GM19238 (cell line): ENCODE results near the gene B2M.
"Not testable (repeated sequence)": the region's sequence is repeated elsewhere in the genome, so short reads cannot be mapped to it uniquely, and the experiment has no call there.

Experiments
- DNase-seq: peaks from one replicate; pipeline ENCODE4 v3.0.0; 2011; ENCODE audit warnings: low spot score; ENCODE audit not compliant: insufficient read length

Gene B2M

DNA sequence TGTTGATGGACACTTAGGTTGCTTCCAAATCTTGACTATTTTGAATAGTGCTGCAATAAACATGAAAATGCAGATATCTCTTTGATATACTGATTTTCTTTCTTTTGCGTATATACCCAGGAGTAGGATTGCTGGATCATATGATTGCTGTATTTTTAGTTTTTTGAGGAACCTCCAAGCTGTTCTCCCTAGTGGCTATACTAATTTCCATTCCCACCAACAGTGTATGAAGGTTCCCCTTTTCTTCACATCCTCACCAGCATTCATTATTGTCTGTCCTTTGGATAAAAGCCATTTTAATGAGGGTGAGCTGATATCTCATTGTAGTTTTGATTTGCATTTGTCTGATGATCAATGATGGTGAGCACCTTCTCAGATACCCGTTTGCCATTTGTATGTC lies 12.7 kb upstream of the B2M start:
- DNase-seq, result no peak

DNA sequence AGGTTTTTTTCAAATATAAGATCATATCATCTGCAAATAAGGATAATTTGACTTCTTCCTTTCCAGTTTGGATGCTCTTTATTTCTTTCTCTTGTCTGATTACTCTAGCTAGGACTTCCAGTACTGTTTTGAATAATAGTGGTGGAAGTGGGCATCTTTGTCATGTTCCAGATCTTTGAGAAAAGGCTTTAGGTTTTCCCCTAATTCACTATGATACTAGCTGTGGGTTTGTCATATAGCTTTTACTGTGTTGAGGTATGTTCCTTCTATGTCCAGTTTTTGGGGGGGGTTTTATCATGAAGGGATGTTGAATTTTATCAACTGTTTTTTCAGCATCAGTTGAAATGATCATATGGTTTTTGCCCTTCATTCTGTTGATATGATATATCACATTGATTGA lies 10.6 kb upstream of the B2M start:
- DNase-seq, result not testable (repeated sequence)

DNA sequence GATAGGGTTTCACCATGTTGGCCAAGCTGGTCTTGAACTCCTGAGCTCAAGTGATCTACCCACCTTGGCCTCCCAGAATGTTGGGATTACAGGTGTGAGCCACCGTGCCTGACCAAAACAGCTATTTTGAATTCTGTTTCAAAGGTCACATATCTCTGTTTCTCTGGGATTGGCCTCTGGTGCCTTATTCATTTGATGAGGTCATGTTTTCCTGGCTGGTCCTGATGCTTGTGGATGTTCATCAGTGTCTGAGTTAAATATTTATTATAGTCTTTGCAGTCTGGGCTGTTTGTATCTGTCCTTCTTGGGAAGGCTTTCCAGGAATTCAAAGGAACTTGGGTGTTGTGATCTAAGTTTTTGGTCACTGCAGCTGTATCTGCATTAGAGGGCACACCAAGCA lies 5.3 kb upstream of the B2M start:
- no peak for DNase-seq

GRCh38 chr15:44706401-44706800 lies 4.9 kb upstream of the B2M start:
- DNase-seq, result no peak

DNA sequence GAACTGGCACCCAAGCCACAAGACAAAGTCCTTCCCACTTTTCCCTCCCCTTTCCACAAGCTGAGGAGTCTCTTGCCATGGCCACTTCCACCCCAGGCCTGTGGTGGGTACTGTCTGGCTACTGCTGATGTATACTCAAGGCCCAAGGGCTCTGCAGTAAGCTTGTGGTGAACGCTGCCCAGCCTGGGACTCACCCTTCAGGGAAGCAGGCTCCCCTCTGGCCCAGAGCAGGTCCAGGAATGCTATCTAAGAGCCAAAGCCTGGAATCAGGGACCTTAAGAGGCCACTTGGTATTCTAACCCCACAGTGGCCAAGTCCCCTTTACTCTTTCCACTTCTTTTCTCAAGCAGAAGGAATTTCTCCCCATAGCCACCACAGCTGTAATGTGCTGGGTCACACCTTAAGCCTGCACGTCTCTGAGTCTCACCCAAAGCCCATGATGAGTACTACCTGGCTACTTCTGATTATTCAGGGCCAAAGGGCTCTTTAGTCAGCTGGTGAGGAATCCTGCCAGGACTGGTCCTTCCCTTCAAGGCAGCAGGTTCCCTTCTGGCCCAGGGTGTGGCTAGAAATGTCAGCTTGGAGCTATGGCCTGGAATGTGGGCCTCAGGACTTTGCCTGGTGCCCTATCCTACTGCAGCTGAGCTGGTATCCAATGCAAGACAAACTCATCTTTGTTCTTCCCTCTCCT lies 4.2 kb upstream of the B2M start:
- no peak for DNase-seq

- no peak for DNase-seq
Measured at GRCh38 chr15:44710236-44711095, 851 bp upstream of the B2M start.

DNA sequence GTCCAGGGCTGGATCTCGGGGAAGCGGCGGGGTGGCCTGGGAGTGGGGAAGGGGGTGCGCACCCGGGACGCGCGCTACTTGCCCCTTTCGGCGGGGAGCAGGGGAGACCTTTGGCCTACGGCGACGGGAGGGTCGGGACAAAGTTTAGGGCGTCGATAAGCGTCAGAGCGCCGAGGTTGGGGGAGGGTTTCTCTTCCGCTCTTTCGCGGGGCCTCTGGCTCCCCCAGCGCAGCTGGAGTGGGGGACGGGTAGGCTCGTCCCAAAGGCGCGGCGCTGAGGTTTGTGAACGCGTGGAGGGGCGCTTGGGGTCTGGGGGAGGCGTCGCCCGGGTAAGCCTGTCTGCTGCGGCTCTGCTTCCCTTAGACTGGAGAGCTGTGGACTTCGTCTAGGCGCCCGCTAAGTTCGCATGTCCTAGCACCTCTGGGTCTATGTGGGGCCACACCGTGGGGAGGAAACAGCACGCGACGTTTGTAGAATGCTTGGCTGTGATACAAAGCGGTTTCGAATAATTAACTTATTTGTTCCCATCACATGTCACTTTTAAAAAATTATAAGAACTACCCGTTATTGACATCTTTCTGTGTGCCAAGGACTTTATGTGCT lies 527 bp downstream of the B2M start:
- DNase-seq, result no peak

DNA sequence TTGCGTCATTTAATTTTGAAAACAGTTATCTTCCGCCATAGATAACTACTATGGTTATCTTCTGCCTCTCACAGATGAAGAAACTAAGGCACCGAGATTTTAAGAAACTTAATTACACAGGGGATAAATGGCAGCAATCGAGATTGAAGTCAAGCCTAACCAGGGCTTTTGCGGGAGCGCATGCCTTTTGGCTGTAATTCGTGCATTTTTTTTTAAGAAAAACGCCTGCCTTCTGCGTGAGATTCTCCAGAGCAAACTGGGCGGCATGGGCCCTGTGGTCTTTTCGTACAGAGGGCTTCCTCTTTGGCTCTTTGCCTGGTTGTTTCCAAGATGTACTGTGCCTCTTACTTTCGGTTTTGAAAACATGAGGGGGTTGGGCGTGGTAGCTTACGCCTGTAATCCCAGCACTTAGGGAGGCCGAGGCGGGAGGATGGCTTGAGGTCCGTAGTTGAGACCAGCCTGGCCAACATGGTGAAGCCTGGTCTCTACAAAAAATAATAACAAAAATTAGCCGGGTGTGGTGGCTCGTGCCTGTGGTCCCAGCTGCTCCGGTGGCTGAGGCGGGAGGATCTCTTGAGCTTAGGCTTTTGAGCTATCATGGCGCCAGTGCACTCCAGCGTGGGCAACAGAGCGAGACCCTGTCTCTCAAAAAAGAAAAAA lies 1.2 kb downstream of the B2M start:
- no peak for DNase-seq

GRCh38 chr15:44713006-44713966 lies 2.0 kb downstream of the B2M start:
- DNase-seq, result no peak

DNA sequence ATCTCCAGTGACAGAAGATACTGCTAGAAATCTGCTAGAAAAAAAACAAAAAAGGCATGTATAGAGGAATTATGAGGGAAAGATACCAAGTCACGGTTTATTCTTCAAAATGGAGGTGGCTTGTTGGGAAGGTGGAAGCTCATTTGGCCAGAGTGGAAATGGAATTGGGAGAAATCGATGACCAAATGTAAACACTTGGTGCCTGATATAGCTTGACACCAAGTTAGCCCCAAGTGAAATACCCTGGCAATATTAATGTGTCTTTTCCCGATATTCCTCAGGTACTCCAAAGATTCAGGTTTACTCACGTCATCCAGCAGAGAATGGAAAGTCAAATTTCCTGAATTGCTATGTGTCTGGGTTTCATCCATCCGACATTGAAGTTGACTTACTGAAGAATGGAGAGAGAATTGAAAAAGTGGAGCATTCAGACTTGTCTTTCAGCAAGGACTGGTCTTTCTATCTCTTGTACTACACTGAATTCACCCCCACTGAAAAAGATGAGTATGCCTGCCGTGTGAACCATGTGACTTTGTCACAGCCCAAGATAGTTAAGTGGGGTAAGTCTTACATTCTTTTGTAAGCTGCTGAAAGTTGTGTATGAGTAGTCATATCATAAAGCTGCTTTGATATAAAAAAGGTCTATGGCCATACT lies 4.0 kb downstream of the B2M start:
- DNase-seq, result no peak

GRCh38 chr15:44715797-44716334 lies 4.5 kb downstream of the B2M start:
- no peak for DNase-seq

GRCh38 chr15:44716983-44717602 lies 5.8 kb downstream of the B2M start:
- DNase-seq, result no peak

- no peak for DNase-seq
Measured at GRCh38 chr15:44718180-44718926, 7.0 kb downstream of the B2M start.

- DNase-seq, result no peak
Measured at GRCh38 chr15:44718927-44719292, 7.6 kb downstream of the B2M start.

DNA sequence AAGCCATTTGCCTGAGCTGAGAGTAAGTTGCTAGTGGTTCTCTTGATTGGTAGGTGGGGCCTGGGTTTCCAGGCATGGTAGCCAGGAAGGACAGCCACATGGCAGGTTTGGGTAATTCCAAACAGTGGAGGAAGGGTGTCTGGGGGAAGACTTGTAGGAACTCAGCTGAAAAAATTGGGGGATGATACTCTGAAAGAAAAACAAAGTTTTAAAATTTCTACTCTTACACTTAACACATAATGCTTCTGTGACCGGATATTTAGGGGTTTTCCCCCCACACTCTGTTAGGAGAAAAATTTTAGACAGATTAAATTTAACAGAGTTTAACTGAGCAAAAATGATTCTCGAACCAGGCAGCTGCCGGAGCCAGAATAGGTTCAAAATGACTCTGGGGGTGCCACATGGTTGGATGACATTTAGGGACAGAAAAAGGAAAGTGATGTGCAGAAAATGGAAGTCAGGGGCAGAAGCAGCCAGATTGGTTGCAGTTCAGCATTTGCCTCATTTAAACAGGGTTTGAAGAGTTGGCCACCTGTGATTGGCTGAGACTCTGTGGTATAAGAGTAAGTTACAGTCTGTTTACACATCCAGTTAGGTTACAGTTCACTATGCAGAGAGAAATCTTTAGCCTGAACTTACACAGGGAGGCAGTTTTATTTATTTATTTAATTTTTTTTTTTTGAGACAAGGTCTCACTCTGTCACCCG lies 8.1 kb downstream of the B2M start:
- DNase-seq, result no peak

DNA sequence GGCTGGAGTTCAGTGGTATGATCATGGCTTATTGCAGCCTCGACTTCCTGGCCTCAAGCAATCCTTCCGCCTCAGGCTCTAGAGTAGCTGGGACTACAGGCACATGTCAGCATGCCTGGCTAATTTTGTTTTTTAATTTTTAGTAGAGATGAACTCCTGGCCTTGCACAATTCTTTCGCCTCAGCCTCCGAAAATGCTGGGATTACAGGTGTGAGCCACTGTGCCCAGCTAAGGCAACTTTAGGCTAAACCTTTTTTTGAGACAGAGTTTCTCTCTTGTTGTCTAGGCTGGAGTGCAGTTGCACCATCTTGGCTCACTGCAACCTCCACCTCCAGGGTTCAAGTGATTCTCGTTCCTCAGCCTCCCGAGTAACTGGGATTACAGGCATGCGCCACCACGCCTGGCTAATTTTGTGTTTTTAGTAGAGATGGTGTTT lies 8.7 kb downstream of the B2M start:
- not testable (repeated sequence) for DNase-seq

DNA sequence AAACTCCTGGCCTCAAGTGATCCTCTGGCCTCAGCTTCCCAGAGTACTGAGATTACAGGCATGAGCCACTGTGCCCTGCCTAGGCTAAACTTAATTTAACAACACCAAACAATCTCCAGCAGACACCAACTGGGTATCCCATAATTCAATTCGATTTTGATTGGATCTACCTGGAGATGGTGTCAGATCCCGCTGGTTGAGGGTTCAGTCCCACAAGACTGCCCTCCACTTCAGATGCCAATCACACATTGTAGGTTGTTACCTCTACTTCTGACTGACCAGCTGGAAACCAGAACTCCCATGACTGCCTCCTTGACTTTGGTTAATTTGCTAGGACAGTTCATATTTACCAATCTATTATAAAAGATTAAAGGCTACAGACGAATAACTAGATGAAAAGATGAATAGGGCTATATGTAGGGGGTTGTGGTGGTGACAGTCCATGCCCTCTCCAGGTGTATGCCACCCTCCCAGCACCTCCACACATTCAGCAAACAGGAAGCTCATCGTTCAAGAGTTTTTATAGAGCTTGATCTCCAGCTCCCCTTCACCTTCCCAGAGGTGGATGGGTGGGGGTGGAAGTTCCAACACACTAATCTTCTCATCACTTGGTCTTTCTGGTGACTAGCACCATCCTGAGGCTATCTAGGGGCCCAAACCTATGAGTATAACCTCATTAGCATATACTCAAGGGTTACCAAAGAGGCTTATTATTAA lies 9.3 kb downstream of the B2M start:
- DNase-seq, result no peak

DNA sequence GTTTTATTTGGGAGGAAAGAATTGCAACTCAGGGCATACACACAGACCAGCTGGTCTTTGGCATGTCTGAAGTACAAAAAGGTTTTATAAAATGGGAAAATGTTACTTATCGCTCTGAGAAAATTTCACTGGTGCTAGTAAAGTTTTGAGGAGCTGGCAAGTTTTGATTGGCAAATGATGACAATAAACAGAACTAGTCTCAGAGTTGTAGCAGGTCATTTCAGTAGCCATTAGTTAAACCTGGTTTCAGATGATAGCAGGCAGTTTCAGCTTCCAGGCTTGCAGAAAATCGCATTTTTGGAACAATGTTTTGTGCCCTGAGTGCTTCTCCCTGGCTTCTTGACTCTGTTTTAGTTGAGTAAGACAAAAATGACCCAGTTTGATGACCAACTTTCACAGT lies 10.7 kb downstream of the B2M start:
- DNase-seq, result no peak
